ENCODE data around the gene PHAF1.

The PHAF1 gene

DNA sequence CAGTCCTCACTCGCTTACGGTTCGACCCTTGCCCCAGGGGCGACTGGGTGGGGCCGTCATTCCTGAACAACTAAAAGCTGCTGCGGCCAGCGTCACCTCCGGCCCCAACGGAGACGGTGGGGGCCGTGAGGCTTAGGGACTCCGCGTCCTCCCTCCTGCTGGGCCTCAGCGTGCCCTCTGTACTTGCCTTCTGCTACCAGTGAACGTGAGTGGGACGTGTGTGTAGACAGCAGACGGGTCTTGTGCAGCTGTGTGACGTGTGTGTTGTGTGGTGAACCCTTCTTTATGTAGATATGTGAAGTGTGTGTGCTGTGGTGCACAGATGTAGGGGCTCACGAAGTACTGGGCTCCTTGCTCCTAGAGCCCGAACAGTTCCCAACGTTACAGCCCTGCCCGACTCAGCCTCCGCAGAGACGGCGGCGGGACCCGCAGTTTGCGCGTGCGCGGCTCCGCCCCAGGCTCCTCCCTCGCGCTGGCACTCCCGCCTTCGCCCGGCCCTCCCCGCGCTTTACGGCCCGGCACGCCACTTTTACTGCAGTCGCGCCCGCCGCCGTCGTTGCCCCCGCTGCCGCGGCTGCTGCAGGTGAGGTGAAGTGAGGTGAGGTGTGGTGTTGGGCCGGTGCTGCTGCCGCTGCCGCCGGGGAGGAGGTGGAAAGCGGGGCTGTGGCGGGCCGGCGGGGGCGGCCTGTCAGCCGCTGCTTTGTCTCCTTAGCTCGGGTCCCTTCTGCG is at the start of gene PHAF1:
Gene PHAF1 (plus strand): TSS at position 535 of the 729 bp plus-strand sequence. CDS start 235 bp downstream, outside the sequence.
- peak; percentile 94 for DNase-seq (ENCODE audit: low spot score)

DNA sequence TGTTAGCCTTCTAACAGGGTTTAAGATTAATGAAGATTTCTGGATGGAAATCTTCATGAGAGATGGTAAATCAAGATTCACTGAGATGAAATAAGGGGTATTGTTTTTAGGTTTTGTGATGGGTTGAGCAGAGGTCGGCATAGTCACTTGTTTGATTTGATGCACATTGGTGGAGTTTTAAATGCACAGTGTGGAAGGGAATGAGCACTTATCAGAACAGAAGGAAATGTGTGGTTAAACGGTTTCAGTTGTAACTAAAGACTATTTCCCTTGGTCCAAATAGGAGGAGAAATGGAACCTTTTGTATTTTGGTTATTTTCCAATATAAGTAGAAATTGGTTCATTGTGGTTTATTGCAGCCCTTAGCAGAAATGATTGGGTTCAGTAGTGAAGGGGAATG is 46.7 kb upstream of the PHAF1 start:
- no peak for DNase-seq (ENCODE audit: low spot score)

DNA sequence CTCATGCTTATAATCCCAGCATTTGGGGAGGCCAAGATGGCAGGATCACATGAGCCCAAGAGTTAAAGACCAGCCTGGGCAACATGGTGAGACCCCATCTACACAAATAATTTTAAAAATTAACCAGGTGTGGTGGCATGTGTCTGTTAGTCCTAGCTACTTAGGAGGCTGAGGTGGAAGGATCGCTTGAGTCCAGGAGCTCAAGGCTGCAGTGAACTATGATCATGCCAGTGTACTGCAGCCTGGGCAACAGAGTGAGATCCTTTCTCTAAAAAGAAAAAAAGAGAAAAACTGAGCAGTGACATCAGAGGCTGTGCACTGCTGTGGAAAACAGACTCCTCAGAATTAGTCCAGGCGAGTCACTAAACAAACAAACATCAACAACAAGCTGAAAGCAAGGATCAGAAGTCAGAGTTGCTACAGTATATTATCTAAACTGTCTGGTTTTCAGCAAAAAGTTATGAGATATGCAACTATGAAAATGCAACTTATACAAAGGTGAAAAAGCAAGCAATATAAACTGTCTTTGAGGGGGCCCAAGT is 41.5 kb upstream of the PHAF1 start:
- no peak for DNase-seq (ENCODE audit: low spot score)

DNA sequence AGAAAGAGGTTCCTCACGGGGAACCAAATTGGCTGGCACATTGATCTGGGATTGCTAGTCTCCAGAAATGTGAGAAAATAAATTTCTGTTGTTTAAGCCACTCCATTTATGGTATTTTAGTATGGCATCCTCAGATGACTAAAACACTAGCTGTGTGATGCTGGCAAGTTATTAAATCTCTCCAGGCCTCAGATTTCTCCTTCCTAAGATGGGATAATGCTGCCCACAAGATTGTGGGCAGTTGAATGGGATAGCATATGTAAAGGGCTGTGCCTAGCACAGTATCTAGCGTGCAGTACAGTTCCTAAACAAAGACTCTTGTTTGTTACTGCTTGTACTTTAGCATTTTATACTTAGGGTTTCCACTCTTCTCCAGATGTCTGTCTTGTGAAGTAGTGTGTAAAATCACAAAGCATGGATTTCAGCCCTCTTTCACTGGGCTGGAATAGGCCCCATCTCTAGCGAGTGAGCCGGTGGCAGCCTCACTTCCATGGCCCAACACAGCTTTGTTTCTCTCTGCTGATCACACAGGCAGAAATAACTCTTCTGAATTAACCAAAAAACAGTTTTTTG is 38.2 kb upstream of the PHAF1 start:
- DNase-seq (ENCODE audit: low spot score), result no peak

DNA sequence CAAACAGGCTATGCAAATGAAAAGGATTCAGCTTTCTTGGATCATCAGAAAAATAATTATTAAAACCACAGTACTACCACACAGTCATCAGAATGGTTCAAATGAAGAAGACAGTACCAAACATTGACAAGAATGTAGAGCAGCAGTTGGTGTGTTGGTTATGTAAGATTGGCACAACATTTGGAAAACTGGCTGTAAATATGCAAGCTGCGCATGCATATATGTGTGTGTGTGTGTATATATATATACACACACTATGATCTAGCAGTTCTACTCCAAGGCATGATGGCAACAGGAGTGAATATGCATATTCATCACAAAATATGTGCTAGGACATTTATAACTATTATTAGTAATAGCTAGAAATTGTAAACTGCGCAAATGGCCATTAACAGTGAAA is 34.4 kb upstream of the PHAF1 start:
- no peak for DNase-seq (ENCODE audit: low spot score)

DNA sequence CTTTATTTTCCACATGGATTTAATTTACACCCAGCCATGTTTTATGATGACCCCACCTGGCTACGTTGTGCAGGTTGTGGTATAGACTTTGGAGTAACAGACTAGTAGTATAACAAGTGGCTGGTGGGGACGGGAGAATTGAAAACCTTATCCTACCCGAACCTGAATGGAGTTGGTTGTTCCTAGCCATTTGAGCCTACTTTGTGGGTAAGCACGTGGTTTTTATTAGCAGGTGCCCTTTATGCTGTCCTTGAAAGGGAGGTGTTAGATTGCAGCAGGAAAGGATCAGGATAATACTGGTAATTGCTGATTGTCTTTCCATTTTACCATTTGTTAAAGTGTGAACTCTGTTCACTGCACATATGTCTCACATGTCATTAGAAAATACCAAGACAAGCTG is 31.9 kb upstream of the PHAF1 start:
- DNase-seq (ENCODE audit: low spot score), result no peak

DNA sequence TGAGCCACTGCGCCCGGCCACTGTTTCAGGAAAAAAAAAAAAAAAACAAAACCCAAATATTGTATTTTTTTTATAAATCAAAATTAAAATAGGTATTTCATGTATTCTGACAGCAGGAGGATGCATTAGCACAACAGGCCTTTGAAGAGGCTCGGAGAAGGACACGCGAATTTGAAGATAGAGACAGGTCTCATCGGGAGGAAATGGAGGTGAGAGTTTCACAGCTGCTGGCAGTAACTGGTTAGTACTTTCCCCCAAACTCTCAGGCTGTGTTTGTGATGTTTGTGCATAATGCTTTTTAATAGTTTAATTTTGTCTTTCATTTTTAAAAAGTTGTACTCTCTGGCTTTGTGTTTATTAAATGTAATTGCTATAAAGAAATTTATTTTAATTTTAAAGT is 27.6 kb upstream of the PHAF1 start:
- no peak for DNase-seq (ENCODE audit: low spot score)

DNA sequence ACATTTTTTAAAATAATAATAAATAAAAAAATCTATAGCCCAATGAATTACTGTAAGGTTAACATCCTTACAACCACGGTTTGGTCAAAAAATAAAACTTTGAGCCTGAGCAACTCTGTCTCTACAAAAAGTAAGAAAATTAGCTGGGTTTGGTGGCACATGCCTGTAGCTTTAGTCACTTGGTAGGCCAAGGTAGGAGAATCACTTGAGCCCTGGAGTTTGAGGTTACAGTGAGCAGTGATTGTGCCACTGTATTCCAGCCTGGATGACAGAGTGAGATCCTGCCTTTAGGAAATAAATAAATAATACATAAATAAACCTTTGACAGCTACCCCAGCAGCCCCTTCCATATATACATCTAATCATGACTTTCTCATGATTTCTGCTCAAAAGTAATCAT is 26.9 kb upstream of the PHAF1 start:
- no peak for DNase-seq (ENCODE audit: low spot score)

DNA sequence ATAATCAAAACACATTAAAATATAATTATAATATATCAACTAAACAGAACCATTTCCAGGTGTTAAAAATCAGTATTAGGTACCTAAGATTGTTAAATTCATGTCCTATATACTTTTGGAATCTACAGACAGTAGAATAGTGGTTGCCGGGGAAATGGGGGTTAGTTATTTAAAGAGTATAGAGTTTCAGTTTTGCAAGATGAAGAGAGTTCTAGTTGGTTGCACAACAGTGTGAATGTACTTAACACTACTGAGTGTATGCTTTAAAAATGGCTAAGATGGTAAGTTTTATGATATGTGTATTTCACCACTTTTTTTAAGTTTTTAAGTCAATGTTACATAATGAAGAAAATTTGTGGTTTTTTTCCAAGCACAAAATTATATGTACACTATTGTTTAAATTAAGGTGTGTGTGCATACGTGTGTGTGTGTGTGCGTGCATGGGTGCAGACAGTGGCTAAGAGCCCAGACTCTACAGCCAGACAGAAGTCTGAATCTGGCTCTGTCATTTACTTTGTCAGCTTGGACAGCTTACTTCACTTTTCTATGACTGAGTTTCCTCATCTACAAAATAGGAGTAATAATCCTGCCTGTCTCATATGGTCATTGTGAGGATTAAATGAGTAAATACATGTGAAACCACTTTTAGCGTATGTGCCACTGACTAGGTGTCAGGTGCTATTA is 25.3 kb upstream of the PHAF1 start:
- no peak for DNase-seq (ENCODE audit: low spot score)

DNA sequence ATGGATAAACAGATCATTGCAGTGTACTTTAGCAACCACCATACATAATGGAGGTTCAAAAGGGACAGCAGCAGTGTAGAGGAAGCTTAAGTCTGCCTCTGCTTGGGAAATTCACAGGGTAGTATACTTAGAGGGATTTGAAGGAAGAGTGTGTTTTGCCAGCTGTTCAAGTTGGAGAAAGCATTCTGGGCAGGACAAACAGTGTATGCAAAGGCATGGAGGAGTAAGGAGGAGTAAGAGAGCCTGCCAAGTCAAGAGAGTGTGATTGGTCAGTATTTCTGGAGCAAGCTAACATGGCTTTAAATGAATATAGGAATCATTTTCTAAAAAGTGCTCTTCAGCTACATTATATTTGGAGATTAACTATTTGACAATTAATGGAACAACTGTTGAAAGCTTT is 22.9 kb upstream of the PHAF1 start:
- DNase-seq (ENCODE audit: low spot score), result no peak

DNA sequence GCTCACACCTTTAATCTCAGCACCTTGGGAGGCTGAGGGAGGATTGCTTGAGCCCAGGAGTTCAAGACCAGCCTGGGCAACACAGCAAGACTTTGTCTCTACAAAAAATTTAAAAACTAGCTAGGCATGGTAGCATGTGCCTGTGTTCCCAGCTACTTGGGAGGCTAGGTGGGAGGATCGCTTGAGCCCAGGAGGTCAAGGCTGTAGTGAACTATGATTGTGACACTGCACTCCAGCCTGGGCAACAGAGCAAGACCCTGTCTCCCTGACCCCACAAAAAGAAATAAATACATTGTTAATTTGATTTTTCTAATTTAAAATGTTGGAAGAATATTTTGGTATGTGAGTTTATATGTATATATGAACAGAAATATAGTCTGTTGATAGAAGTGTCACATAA is 22.4 kb upstream of the PHAF1 start:
- no peak for DNase-seq (ENCODE audit: low spot score)

DNA sequence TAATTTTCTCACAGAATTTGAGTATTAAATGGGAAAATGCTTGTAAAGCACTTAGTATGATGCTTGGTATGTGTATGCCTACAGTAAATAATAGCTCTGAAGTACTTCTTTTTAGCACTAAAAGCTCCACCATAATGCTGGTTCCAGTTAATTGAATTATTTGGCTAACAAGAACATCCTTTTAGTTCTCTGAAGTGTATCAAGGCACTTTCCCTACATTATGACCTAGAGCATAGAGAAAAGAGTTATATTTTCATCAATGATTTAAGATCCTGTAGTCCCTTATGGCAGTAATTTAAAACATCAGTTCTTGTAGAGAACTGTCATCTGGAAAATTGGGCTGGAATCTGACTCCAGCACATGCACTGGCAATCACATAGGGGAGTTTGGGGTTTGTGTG is 21.9 kb upstream of the PHAF1 start:
- DNase-seq (ENCODE audit: low spot score), result no peak

DNA sequence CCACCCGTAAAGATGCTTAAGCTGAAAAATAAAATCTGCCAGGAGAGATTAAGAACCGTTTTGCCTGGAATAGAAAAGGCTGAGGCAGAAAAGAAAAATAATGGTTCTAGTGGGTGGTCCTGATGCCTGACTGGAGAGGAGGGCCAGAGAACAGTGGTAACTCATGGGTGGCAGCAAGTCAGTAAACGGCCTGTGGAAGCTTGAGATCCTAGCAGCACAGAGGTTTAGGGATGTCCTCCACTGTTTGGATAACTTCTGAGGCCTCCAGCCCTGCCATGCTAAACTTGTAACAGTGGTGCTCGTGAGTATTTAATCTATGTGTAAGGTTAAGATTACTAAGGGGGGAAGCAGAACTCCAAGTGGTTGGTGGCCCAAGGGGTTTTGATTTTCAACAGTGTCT is 21.2 kb upstream of the PHAF1 start:
- DNase-seq (ENCODE audit: low spot score), result no peak

DNA sequence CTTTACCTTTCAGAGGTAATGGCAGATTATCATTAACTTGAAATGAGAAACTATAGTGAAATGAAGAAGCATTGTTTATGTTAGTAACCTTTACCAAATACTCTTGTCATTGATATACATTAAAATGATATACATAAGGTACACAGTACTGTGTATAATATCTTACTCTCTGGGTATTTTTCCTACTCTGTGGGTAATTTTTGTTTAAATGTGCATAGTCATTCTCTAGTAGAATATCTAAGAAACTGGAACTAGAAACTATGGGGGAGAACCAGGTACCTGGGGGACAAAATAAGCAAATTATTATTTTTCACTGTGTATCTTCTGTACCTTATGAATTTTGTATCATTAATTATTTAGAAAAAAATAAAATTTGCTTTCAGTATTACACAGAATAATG is 20.6 kb upstream of the PHAF1 start:
- DNase-seq (ENCODE audit: low spot score), result no peak

DNA sequence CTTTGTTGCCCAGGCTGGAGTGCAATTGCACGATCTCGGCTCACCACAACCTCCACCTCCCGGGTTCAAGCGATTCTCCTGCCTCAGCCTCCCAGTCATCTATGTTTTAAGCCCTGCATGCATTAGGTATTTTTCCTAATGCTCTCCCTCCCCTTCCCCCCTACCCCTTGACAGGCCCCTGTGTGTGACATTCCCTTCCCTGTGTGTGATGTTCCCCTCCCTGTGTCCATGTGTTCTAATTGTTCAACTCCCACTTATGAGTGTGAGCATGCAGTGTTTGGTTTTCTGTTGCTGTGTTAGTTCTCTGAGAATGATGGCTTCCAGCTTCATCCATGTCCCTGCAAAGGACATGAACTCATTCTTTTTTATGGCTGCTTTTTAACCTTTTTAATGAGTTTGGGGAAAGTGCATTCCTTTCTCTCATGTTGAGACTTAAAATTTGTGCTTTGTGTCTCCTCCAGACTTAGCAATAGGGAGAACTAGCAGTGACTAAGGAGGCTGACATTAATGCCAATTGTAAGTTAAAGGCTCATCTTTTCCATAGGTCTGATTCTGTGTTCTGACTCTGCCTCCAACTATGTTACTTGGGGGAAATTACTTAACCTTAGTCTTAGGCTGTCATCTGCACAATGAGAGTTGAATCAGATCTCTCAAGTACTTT is 17.7 kb upstream of the PHAF1 start:
- no peak for DNase-seq (ENCODE audit: low spot score)

DNA sequence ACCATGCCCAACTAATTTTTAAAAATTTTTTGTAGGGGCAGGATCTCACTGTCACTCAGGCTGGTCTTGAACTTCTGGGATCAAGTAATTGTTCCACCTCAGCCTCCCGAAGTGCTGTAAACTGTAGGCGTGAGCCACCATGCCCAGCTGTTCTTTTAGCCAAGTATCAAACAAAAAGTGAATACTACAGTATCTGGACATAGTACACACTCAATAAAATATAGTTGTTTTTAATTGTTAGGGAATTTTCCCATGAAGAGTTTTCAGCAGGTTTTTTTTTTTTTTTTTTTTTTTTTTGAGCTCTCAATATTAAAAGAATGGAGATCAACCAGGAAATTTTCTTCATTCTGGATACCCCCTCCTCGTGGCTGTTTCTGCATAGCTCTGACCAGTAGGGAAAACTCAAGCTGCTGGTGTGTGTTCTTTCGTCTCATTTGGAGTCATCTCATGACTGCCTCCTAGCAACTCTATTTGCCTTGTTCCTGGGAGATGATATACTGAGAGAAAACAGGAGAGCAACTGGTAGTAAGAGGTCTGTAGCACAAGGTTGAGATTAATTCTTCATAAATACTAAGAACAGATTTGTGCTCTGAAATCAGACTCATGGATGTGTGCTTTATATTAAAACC is 16.5 kb upstream of the PHAF1 start:
- no peak for DNase-seq (ENCODE audit: low spot score)

DNA sequence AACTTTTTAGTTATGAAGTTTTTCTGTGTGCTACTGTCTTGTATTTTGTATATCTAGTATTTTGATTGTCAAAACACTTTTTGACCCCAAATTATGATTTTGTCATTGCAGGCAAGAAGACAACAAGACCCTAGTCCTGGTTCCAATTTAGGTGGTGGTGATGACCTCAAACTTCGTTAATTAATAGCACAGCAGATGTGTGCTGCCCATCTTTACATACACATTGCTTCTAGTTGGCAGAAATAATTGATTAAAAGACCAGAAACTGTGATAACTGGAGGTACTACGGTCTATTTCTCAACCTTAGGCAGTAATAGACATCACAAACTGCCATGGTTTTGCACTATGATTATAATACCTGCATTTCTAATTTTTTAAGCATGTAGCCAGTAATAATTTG is 11.1 kb upstream of the PHAF1 start:
- DNase-seq (ENCODE audit: low spot score), result no peak

DNA sequence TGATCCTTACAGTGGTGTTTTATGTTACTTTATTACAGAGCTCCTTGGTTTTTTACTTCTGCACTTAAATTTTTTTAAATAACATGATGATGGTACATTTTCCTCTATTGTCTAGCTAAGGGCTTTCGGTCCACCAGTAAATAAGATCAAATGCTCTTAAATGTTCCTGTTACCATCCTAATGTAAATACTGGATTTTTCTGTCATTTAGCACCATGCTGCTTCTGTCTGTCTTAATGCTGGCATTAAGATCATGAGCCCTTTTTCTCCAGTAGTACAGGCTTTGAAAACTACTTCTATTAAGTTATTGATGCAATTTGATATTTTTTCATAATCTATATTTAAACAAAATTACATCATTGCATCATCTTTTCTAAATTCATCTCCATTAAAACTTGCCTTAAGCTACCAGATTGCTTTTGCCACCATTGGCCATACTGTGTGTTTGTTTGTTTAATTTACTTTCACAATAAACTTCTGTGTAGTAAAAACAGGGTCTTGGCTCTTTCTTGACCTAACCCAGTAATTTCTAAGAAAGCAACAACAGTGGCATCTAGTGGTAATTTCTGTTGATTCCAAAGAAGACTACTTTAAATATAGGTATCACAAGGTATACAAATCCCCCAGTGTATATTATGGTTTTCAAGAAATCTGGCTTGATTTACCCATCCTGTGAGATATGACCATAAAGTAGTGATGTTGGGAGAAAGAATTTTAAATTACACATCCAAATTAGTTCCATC is 9.0 kb upstream of the PHAF1 start:
- no peak for DNase-seq (ENCODE audit: low spot score)

DNA sequence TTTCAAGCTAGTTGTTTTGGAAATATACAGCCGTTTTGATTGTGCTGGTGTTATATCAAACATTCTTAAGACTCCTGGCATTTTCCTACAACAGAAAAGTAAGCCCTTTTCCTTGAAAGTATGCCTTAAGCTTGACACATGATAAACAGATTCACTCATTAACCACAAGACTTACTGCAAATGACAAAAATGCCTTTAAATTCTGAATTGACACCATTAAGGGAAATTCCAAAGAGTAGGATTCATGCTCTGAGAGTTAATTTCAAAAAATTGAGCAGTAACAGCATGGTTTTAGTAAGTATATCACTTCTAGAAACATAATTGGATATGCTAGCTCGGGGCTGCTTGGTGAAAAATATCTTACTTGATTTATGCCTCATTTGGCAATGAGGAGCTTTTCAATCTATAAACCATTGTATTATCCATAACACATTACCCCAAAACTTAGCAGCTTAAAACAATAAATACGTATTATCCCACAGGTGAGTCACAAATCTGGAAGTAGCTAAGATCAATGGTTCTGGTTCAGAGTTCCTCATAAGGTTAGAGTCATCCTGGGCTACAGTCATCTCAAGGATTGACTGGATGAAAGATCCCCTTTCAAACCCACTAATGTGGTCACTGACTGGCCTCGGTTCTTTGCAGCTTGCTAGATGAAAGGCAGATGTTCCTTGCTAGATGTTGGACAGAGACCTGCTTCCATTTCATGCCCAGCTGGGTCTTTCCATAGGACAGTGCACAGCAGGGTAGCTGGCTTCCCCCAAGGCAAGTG is 8.2 kb upstream of the PHAF1 start:
- no peak for DNase-seq (ENCODE audit: low spot score)

DNA sequence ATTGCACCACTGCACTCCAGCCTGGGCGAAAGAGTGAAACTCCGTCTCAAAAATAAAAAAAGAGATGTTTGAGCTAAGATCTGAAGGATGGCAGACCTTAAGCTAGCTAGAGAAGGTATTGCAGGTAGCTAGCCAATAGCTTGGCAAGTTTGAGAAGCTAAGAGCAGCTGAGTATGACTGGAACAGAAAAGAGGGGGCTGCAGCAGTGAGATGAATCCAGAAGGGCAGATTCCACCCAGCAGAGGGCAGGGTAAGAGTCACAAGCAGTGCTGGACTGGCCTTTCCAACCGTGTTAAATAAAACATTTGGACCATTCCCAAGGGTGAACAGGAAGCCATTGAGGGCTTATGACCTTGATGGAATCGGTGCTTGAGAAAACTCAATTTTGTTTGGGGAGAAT is 5.7 kb upstream of the PHAF1 start:
- no peak for DNase-seq (ENCODE audit: low spot score)

DNA sequence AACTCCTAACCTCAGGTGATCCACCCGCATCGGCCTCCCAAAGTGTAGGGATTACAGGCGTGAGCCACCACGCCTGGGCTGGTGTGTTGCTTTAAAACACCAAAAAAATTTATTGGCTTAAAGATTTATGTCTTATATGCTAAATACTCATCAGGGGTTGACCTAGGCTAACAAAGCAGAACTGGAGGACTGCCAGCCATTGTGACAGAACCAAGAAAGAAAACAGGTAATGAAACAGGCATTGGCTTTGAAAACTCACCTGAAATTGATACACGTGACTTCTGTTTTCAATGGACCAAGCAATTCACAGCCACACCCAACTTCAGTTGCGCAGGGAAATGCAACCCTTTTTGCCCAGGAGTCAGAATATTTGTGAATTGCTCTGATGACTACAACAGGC is 4.9 kb upstream of the PHAF1 start:
- no peak for DNase-seq (ENCODE audit: low spot score)

Measured in COLO829 (cell line).